A549 (cell line): Measurements from ENCODE around the gene SPNS2. TPM values are rescaled to one million over a fixed set of nuclear protein-coding genes. Genes with fewer than 3 reads are reported as not detected.

ENCODE experiments used
- ATAC-seq, 2 experiments: fragments of 200-7000 bp in 1 of 2; fragments of >200 bp in 1 of 2; cut with Nextera tagmentation in 1 of 2; cut with Tn5 transposase in 1 of 2; 3 replicates each; pipeline versions ENCODE4 v1.8.0 to v1.9.1; 2018 to 2020; ENCODE audit warnings: mild to moderate bottlenecking in 1 of 2, moderate library complexity in 1 of 2
- CTCF ChIA-PET: fragments of 300-600 bp; sonication (Branson Sonifier 250); formaldehyde crosslinking; extraction: SDS; loops from one replicate; lab custom pipeline; 2021; ENCODE audit warnings: antibody characterized with exemption, inconsistent platforms; lab: Yijun Ruan, JAX
- POLR2A ChIA-PET: fragments of 350-600 bp; formaldehyde crosslinking; extraction: SDS; loops from one replicate; lab custom pipeline; 2021; ENCODE audit warnings: antibody characterized with exemption, inconsistent platforms; lab: Yijun Ruan, JAX
- DNase-seq, 2 experiments: peaks; one replicate each; pipeline versions ENCODE4 v3.0.0 to v3.0.0-alpha.2; 2011 to 2016; ENCODE audit warnings: low read depth in 1 of 2, low spot score in 1 of 2
- FAIRE-seq: peaks from 2 replicates; lab custom pipeline; 2011; peaks lifted over from hg19 to GRCh38; lab: Jason Lieb, UNC
- H3K27ac ChIP-seq, 2 experiments: fragments of >200 bp; sonication (Bioruptor Twin); formaldehyde crosslinking; 3 replicates each; pipeline ENCODE4 v1.5.1; 2016 to 2017
- H3K4me1 ChIP-seq: fragments of >200 bp; sonication (Bioruptor Twin); formaldehyde crosslinking; 3 replicates; pipeline ENCODE4 v1.6.1; 2016
- H3K4me2 ChIP-seq: fragments of >200 bp; sonication (Bioruptor Twin); formaldehyde crosslinking; 3 replicates; pipeline ENCODE4 v1.6.1; 2016
- H3K4me3 ChIP-seq: fragments of >200 bp; sonication (Bioruptor Twin); formaldehyde crosslinking; 3 replicates; pipeline ENCODE4 v1.5.1; 2016
- H3K9me3 ChIP-seq: fragments of >200 bp; sonication (Bioruptor Twin); formaldehyde crosslinking; 3 replicates; pipeline ENCODE4 v1.6.1; 2016
- EHF ChIP-seq: fragments of 250-450 bp; sonication (Bioruptor Pico); IDR thresholded peaks from 2 replicates; pipeline ENCODE4 v1.5.0; 2020; ENCODE audit warnings: mild to moderate bottlenecking
- ESRRA ChIP-seq: fragments of 150-350 bp; IDR thresholded peaks from 2 replicates; pipeline ENCODE4 v1.6.1; 2014; ENCODE audit warnings: mild to moderate bottlenecking, low read length, borderline replicate concordance
- FOSL2 ChIP-seq, 2 experiments: fragments of 450-650 bp in 1 of 2; fragments of >200 bp in 1 of 2; sonication (Bioruptor Twin) in 1 of 2; formaldehyde crosslinking; IDR thresholded peaks; 2 replicates each; pipeline versions ENCODE4 v1.5.0 to v1.6.1; 2016 to 2020; ENCODE audit warnings: mild to moderate bottlenecking in 1 of 2, moderate library complexity in 1 of 2
- HOXA7 ChIP-seq: fragments of 250-450 bp; sonication (Bioruptor Pico); IDR thresholded peaks from 2 replicates; pipeline ENCODE4 v1.5.0; 2020; ENCODE audit warnings: mild to moderate bottlenecking, moderate library complexity
- HOXB13 ChIP-seq: fragments of 250-450 bp; sonication (Bioruptor Pico); IDR thresholded peaks from 2 replicates; pipeline ENCODE4 v1.5.0; 2020; ENCODE audit warnings: low read depth, mild to moderate bottlenecking, moderate library complexity
- JUNB ChIP-seq: fragments of >200 bp; sonication (Bioruptor Twin); formaldehyde crosslinking; IDR thresholded peaks from 2 replicates; pipeline ENCODE4 v1.6.1; 2016
- KDM1A ChIP-seq: fragments of 200-600 bp; sonication (generic); IDR thresholded peaks from 2 replicates; pipeline ENCODE4 v1.6.1; 2016; ENCODE audit warnings: low read depth, mild to moderate bottlenecking
- MAFK ChIP-seq: fragments of 450-650 bp; IDR thresholded peaks from 2 replicates; pipeline ENCODE4 v1.6.1; 2014; ENCODE audit not compliant: partially characterized antibody
- MAZ ChIP-seq: fragments of 150-350 bp; IDR thresholded peaks from 2 replicates; pipeline ENCODE4 v1.6.1; 2014; ENCODE audit warnings: antibody characterized with exemption, low read depth, low read length, borderline replicate concordance
- RAD21 ChIP-seq, 2 experiments: fragments of >200 bp in 1 of 2; sonication (Bioruptor Twin) in 1 of 2; formaldehyde crosslinking in 1 of 2; IDR thresholded peaks in 1 of 2; conservative IDR thresholded peaks in 1 of 2; 2 replicates in 1 of 2; 3 replicates in 1 of 2; pipeline ENCODE4 v1.6.1; 2012 to 2018; ENCODE audit warnings: inconsistent platforms in 1 of 2
- REST ChIP-seq: fragments of 200-600 bp; sonication (generic); IDR thresholded peaks from 2 replicates; pipeline ENCODE4 v1.6.1; 2016; ENCODE audit warnings: antibody characterized with exemption, mild to moderate bottlenecking, moderate library complexity
- TFCP2L1 ChIP-seq: fragments of 250-450 bp; sonication (Bioruptor Pico); IDR thresholded peaks from 2 replicates; pipeline ENCODE4 v1.5.0; 2021; ENCODE audit warnings: mild to moderate bottlenecking
- ZC3H11A ChIP-seq: fragments of 450-650 bp; IDR thresholded peaks from 2 replicates; pipeline ENCODE4 v1.6.1; 2014; ENCODE audit warnings: antibody characterized with exemption, mild to moderate bottlenecking
- WGBS: methylation state at CpG from one replicate; pipeline ENCODE4 v1.1.6; 2017; ENCODE audit errors: missing lambda C conversion rate; 5-methylcytosine and 5-hydroxymethylcytosine counted together
- polyA plus RNA-seq, 4 experiments: library from polyadenylated mRNA; depleted of rRNA in 3 of 4; stranded (reverse); fragments of >200 nt; fragmentation: RNase III in 1 of 4; extraction: RNeasy Plus Mini Kit Qiagen cat#74134 plus additional on column Dnase treatment in 1 of 4; gene quantifications; 2 replicates in 3 of 4; 3 replicates in 1 of 4; pipeline ENCODE4 v1.2.3, GENCODE V29; 2011 to 2017
- TF ChIP-seq, protein P1 (sequence below): fragments of 450-650 bp; IDR thresholded peaks from 2 replicates; pipeline ENCODE4 v1.6.1; 2014; ENCODE audit warnings: antibody characterized with exemption
- TF ChIP-seq, protein P2 (sequence below): fragments of >200 bp; sonication (Bioruptor Twin); formaldehyde crosslinking; IDR thresholded peaks from 3 replicates; pipeline ENCODE4 v1.5.1; 2016

SPNS2 gene
- polyA plus RNA-seq, 2 of the 4 experiments (the other 2 are of a cell fraction), result 0.27 to 0.46 TPM

- Histone ChIP-seq H3K4me3 (no peak overlapping the region), H3K4me2 (peak overlapping the region; percentile 15; the same call in 2 of the 3 replicates), H3K27ac (peak overlapping the region in 1 of 2 experiments; percentile 2; a peak in 1 of 6 replicates), H3K4me1 (peaks cover 22% of the 10 kb centered on the region; the same call in 2 of the 3 replicates), H3K9me3 (no peaks in the 10 kb centered on the region)
- no peak for FAIRE-seq
- WGBS, result 64% methylated on average over 11 of the region's 13 CpGs
- peak; percentile 48 to 53 for DNase-seq
- ChIA-PET POLR2A (no interaction called here), CTCF (interaction anchor here (1.0 to 1.9 kb wide), 4 partner anchors 12 to 82 kb away, joined by 3 to 12 read pairs (median 4); no protein-coding TSS in a partner anchor)
- peak; percentile 30 to 33; a peak in 4 of 6 replicates for ATAC-seq
- TF ChIP-seq FOSL2 (IDR thresholded peaks at IDR 0.05) (no peak), FOSL2 (CRISPR knock-in tag; IDR thresholded peaks at IDR 0.05) (peak; percentile 39; the same call in 1 of the 2 replicates), RAD21 (conservative IDR thresholded peaks at IDR 0.05 in 1 of 2, IDR thresholded peaks at IDR 0.05 in 1 of 2) (no peak), EHF (CRISPR knock-in tag) (no peak), MAZ (no peak), MAFK (no peak)
- TF ChIP-seq, protein P1, sequence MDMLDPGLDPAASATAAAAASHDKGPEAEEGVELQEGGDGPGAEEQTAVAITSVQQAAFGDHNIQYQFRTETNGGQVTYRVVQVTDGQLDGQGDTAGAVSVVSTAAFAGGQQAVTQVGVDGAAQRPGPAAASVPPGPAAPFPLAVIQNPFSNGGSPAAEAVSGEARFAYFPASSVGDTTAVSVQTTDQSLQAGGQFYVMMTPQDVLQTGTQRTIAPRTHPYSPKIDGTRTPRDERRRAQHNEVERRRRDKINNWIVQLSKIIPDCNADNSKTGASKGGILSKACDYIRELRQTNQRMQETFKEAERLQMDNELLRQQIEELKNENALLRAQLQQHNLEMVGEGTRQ, result no peak
These were observed 15.5 kb upstream of the SPNS2 start for GRCh38 chr17:4483012-4483840.

GRCh38 chr17:4485676-4486646 lies 12.7 kb upstream of the SPNS2 start:
- TF ChIP-seq HOXA7 (CRISPR knock-in tag) (no peak), HOXB13 (CRISPR knock-in tag) (no peak), ZC3H11A (no peak), ESRRA (no peak), EHF (CRISPR knock-in tag) (no peak)
- H3K4me1 ChIP-seq, result peaks cover 26% of the 10 kb centered on the region; the same call in 2 of the 3 replicates
- DNase-seq (no peak), FAIRE-seq (no peak), ATAC-seq (no peak)
- no peak overlapping the region for H3K4me2 ChIP-seq
- no peak overlapping the region for H3K27ac ChIP-seq
- H3K9me3 ChIP-seq, result no peaks in the 10 kb centered on the region
- POLR2A ChIA-PET, result no interaction called here
- WGBS, result 83% methylated on average over 31 of the region's 31 CpGs
- CTCF ChIA-PET, result interaction anchor here (0.8 to 1.0 kb wide), 2 partner anchors 12 to 55 kb away, joined by 3 read pairs; no protein-coding TSS in a partner anchor
- H3K4me3 ChIP-seq, result no peak overlapping the region

GRCh38 chr17:4487296-4487695 lies 11.4 kb upstream of the SPNS2 start:
- ChIA-PET CTCF (interaction anchor here (0.6 kb wide), 1 partner anchor 280 kb away, joined by 4 read pairs; no protein-coding TSS in a partner anchor), POLR2A (no interaction called here)
- Histone ChIP-seq H3K9me3 (no peaks in the 10 kb centered on the region), H3K4me3 (no peak overlapping the region), H3K4me1 (peaks cover 23% of the 10 kb centered on the region; the same call in 2 of the 3 replicates), H3K27ac (no peak overlapping the region), H3K4me2 (no peak overlapping the region)
- TF ChIP-seq REST, result no peak
- no peak for TF ChIP-seq TFCP2L1 (CRISPR knock-in tag)
- no peak for TF ChIP-seq JUNB
- TF ChIP-seq, protein P2, sequence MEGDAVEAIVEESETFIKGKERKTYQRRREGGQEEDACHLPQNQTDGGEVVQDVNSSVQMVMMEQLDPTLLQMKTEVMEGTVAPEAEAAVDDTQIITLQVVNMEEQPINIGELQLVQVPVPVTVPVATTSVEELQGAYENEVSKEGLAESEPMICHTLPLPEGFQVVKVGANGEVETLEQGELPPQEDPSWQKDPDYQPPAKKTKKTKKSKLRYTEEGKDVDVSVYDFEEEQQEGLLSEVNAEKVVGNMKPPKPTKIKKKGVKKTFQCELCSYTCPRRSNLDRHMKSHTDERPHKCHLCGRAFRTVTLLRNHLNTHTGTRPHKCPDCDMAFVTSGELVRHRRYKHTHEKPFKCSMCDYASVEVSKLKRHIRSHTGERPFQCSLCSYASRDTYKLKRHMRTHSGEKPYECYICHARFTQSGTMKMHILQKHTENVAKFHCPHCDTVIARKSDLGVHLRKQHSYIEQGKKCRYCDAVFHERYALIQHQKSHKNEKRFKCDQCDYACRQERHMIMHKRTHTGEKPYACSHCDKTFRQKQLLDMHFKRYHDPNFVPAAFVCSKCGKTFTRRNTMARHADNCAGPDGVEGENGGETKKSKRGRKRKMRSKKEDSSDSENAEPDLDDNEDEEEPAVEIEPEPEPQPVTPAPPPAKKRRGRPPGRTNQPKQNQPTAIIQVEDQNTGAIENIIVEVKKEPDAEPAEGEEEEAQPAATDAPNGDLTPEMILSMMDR, result no peak
- TF ChIP-seq KDM1A, result no peak
- FAIRE-seq (no peak), ATAC-seq (no peak), DNase-seq (no peak)
- 80% methylated on average over 8 of the region's 8 CpGs for WGBS
